Muscle of back (tissue), 11 donors: ENCODE results near the gene SPRN. TPM values are rescaled to one million over a fixed set of nuclear protein-coding genes. Genes with fewer than 3 reads are reported as not detected.
A peak's percentile ranks its signal among the peaks of the same experiment; 100 is the strongest.
"Not testable (repeated sequence)": the region's sequence is repeated elsewhere in the genome, so short reads cannot be mapped to it uniquely, and the experiment has no call there.

ENCODE experiments used
- DNase-seq, 3 donors: peaks; one replicate each; pipeline versions ENCODE4 v3.0.0 to v3.0.0-alpha.2; 2013
- polyA plus RNA-seq, 10 donors: library from polyadenylated mRNA; unstranded; fragments of 120-200 nt; gene quantifications; one replicate each; pipeline ENCODE4 v1.2.1, GENCODE V29; 2013; ENCODE audit not compliant: insufficient read length in 10 of 10

The SPRN gene
- polyA plus RNA-seq, 10 donors, result 2.7 to 3.7 (median 3.1) TPM

- no peak for DNase-seq
Measured at GRCh38 chr10:133440633-133441285, 16.3 kb upstream of the SPRN start.

- no peak for DNase-seq
Measured at GRCh38 chr10:133439517-133440461, 15.4 kb upstream of the SPRN start.

- DNase-seq, result no peak
Measured at GRCh38 chr10:133438711-133439273, 14.4 kb upstream of the SPRN start.

GRCh38 chr10:133432789-133433188 is 8.4 kb upstream of the SPRN start:
- DNase-seq, result not testable (repeated sequence)

- DNase-seq, result not testable (repeated sequence)
Measured at GRCh38 chr10:133431888-133432613, 7.6 kb upstream of the SPRN start.

- not testable (repeated sequence) for DNase-seq
Measured at GRCh38 chr10:133429571-133429970, 5.1 kb upstream of the SPRN start.

GRCh38 chr10:133424102-133424501 is 323 bp downstream of the SPRN start:
- DNase-seq, result peak in 1 of 3 donors; percentile 37

- DNase-seq, result peak in 1 of 3 donors; percentile 19
Measured at GRCh38 chr10:133422807-133423771, 1.3 kb downstream of the SPRN start.

GRCh38 chr10:133422223-133422806 is 2.1 kb downstream of the SPRN start:
- DNase-seq, result peak in 1 of 3 donors; percentile 29

GRCh38 chr10:133421336-133422222 is 2.8 kb downstream of the SPRN start:
- DNase-seq, result no peak

- DNase-seq, result no peak
Measured at GRCh38 chr10:133420579-133420978, 3.8 kb downstream of the SPRN start.

- no peak for DNase-seq
Measured at GRCh38 chr10:133420028-133420427, 4.4 kb downstream of the SPRN start.

GRCh38 chr10:133419211-133419950 is 5.0 kb downstream of the SPRN start:
- no peak for DNase-seq

- no peak for DNase-seq
Measured at GRCh38 chr10:133418289-133418993, 6.0 kb downstream of the SPRN start.

GRCh38 chr10:133415752-133416151 is 8.7 kb downstream of the SPRN start:
- DNase-seq, result no peak

- not testable (repeated sequence) for DNase-seq
Measured at GRCh38 chr10:133414401-133414800, 10.0 kb downstream of the SPRN start.

- DNase-seq, result no peak
Measured at GRCh38 chr10:133412381-133412711, 12.1 kb downstream of the SPRN start.
